HepG2 (cell line): ENCODE data around the gene RHOV. TPM values are rescaled to one million over a fixed set of nuclear protein-coding genes. Genes with fewer than 3 reads are reported as not detected.

Source experiments
- HNF4A ChIP-seq: sonication (generic); formaldehyde crosslinking; IDR thresholded peaks from 2 replicates; pipeline ENCODE4 v1.4.0; 2020; ENCODE audit warnings: missing genetic modification reagents
- NKX3-1 ChIP-seq: sonication (generic); formaldehyde crosslinking; IDR thresholded peaks from 2 replicates; pipeline ENCODE4 v1.5.0; 2020; ENCODE audit warnings: missing genetic modification reagents
- SMC3 ChIP-seq: IDR thresholded peaks from 2 replicates; pipeline ENCODE4 v1.6.1; 2011; ENCODE audit warnings: low read length, improper control_type of control experiment
- SNAPC2 ChIP-seq: sonication (generic); formaldehyde crosslinking; IDR thresholded peaks from 2 replicates; pipeline ENCODE4 v1.8.1; 2022; ENCODE audit warnings: mild to moderate bottlenecking, missing genetic modification reagents
- YEATS4 ChIP-seq: sonication (generic); formaldehyde crosslinking; IDR thresholded peaks from 2 replicates; pipeline ENCODE4 v1.4.0; 2020; ENCODE audit warnings: missing genetic modification reagents, borderline replicate concordance
- ZBTB38 ChIP-seq: sonication (generic); formaldehyde crosslinking; IDR thresholded peaks from 2 replicates; pipeline ENCODE4 v1.5.1; 2020; ENCODE audit warnings: mild to moderate bottlenecking, missing genetic modification reagents
- ZNF441 ChIP-seq: sonication (generic); formaldehyde crosslinking; IDR thresholded peaks from 2 replicates; pipeline ENCODE4 v1.7.0; 2021; ENCODE audit warnings: missing genetic modification reagents, borderline replicate concordance
- ZNF616 ChIP-seq: sonication (generic); formaldehyde crosslinking; IDR thresholded peaks from 2 replicates; pipeline ENCODE4 v1.5.0; 2020; ENCODE audit warnings: low read depth, mild to moderate bottlenecking, missing genetic modification reagents
- ZNF788 ChIP-seq: sonication (generic); formaldehyde crosslinking; IDR thresholded peaks from 2 replicates; pipeline ENCODE4 v1.5.0; 2020; ENCODE audit warnings: mild to moderate bottlenecking, missing genetic modification reagents, borderline replicate concordance
- polyA plus RNA-seq, 8 experiments: library from polyadenylated mRNA; depleted of rRNA in 3 of 8; stranded (reverse) in 7 of 8; unstranded in 1 of 8; fragments of >200 nt; fragmentation: Illumina TruSeq in 4 of 8; extraction: Trizol in 4 of 8; gene quantifications; 2 replicates each; pipeline versions ENCODE4 v1.2.1 to v1.2.3, GENCODE V29; 2011 to 2016; ENCODE audit warnings: low read depth in 4 of 8, missing spikeins in 1 of 8, mixed read lengths in 1 of 8; ENCODE audit not compliant: insufficient read depth in 1 of 8
- total RNA-seq, 5 experiments: library from RNA; depleted of rRNA; stranded (reverse); fragments of >200 nt; fragmentation: Illumina TruSeq; extraction: Trizol; gene quantifications; 2 replicates each; pipeline ENCODE4 v1.2.3, GENCODE V29; 2016; ENCODE audit warnings: low read depth in 1 of 5
- TF ChIP-seq, protein P1 (sequence below): sonication (generic); formaldehyde crosslinking; conservative IDR thresholded peaks from 2 replicates; pipeline ENCODE4 v1.4.0; 2020; ENCODE audit warnings: mild to moderate bottlenecking, missing genetic modification reagents, moderate library complexity
- TF ChIP-seq, protein P2 (sequence below): sonication (generic); formaldehyde crosslinking; IDR thresholded peaks from 2 replicates; pipeline ENCODE4 v1.8.0; 2022; ENCODE audit warnings: mild to moderate bottlenecking, missing genetic modification reagents
- TF ChIP-seq, protein P3 (sequence below): sonication (generic); formaldehyde crosslinking; IDR thresholded peaks from 2 replicates; pipeline ENCODE4 v1.8.0; 2022; ENCODE audit warnings: missing genetic modification reagents, mild to moderate bottlenecking, inconsistent platforms, borderline replicate concordance
- TF ChIP-seq, protein P4 (sequence below): sonication (generic); formaldehyde crosslinking; IDR thresholded peaks from 2 replicates; pipeline ENCODE4 v1.4.0; 2020; ENCODE audit warnings: low read depth, missing genetic modification reagents
- TF ChIP-seq, protein P5 (sequence below): sonication (generic); formaldehyde crosslinking; IDR thresholded peaks from 2 replicates; pipeline ENCODE4 v1.4.0; 2020; ENCODE audit warnings: mild to moderate bottlenecking, missing genetic modification reagents

Gene RHOV
- total and polyA plus RNA-seq, 2 of the 13 experiments (the other 11 are each of a cell fraction or from before 2014, with no cell fraction given): 0.17 to 0.18 TPM

DNA sequence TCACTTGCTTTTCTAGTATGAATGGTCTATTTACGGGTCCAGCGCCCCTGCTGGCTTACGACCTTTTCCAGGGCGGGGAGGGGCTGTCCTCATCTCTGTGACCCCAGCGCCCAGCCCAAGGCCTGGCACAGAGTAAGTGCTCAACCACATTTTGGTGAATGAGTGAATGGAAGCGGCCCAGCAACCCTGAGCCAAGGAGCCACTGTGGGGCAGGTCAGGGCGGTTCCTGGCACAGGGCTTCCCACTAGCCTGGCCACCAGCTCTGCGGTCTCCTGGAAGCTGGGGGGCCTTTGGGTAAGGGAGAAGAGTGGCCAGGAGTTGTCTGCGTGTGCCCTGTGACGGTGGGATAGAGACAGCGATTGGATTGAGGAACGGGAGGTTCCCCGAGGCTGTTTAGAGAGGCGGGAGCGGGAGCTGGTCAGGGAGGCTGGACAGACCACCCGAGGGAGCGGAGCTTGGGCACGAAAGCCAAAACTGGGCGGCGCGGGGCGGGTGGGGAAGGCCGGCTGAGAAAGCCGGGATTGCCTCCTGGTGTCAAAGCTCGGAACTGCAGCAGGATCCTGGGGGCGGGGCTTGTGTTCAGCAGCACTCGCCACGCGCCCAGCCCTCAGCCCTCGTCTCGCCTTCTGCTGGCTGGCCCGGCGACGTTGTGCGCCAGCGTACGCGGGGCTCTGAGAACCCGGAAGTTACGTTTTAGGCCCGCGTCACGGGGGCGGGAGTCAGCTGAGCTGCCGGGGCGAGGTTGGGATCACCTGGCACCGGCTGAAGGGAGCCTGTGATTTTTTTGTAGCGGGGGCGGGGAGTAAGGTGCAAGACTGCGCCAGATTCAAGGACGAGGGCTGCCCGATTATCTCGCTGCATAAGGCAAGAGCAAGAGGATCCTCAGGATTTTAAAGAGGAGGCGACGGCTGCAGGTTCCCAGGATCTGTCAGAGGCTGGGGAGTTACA lies 20.0 kb upstream of the RHOV start, which contains the start of gene VPS18 (continued):
- TF ChIP-seq, protein P1, sequence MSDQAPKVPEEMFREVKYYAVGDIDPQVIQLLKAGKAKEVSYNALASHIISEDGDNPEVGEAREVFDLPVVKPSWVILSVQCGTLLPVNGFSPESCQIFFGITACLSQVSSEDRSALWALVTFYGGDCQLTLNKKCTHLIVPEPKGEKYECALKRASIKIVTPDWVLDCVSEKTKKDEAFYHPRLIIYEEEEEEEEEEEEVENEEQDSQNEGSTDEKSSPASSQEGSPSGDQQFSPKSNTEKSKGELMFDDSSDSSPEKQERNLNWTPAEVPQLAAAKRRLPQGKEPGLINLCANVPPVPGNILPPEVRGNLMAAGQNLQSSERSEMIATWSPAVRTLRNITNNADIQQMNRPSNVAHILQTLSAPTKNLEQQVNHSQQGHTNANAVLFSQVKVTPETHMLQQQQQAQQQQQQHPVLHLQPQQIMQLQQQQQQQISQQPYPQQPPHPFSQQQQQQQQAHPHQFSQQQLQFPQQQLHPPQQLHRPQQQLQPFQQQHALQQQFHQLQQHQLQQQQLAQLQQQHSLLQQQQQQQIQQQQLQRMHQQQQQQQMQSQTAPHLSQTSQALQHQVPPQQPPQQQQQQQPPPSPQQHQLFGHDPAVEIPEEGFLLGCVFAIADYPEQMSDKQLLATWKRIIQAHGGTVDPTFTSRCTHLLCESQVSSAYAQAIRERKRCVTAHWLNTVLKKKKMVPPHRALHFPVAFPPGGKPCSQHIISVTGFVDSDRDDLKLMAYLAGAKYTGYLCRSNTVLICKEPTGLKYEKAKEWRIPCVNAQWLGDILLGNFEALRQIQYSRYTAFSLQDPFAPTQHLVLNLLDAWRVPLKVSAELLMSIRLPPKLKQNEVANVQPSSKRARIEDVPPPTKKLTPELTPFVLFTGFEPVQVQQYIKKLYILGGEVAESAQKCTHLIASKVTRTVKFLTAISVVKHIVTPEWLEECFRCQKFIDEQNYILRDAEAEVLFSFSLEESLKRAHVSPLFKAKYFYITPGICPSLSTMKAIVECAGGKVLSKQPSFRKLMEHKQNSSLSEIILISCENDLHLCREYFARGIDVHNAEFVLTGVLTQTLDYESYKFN: peak; percentile 46; the same call in 1 of the 2 replicates
- TF ChIP-seq, protein P2, sequence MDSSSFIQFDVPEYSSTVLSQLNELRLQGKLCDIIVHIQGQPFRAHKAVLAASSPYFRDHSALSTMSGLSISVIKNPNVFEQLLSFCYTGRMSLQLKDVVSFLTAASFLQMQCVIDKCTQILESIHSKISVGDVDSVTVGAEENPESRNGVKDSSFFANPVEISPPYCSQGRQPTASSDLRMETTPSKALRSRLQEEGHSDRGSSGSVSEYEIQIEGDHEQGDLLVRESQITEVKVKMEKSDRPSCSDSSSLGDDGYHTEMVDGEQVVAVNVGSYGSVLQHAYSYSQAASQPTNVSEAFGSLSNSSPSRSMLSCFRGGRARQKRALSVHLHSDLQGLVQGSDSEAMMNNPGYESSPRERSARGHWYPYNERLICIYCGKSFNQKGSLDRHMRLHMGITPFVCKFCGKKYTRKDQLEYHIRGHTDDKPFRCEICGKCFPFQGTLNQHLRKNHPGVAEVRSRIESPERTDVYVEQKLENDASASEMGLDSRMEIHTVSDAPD (CRISPR knock-in tag): 0 out of 2 replicates have a peak, but pooled peaks have one; percentile 46
- TF ChIP-seq SMC3 (peak; percentile 28; the same call in 1 of the 2 replicates), SNAPC2 (0 out of 2 replicates have a peak, but pooled peaks have one; percentile 74), HNF4A (CRISPR knock-in tag) (0 out of 2 replicates have a peak, but pooled peaks have one; percentile 12), ZBTB38 (CRISPR knock-in tag) (peak; percentile 65), ZNF441 (peak; percentile 48; the same call in 1 of the 2 replicates), YEATS4 (CRISPR knock-in tag) (peak; percentile 90; the same call in 1 of the 2 replicates), NKX3-1 (CRISPR knock-in tag) (no peak), ZNF616 (CRISPR knock-in tag) (0 out of 2 replicates have a peak, but pooled peaks have one; percentile 50), ZNF788 (no peak; the same call in 1 of the 2 replicates)
- TF ChIP-seq, protein P3, sequence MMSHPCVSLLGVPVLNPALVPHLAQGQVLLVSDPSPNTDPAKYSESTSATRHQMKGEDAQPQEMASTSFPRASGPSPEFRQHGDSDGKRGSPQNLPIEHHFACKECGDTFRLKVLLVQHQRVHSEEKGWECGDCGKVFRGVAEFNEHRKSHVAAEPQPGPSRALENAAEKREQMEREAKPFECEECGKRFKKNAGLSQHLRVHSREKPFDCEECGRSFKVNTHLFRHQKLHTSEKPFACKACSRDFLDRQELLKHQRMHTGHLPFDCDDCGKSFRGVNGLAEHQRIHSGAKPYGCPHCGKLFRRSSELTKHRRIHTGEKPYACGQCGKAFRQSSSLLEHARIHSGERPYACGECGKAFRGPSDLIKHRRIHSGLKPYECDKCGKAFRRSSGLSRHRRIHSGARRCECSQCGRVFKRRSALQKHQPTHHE (CRISPR knock-in tag): 0 out of 2 replicates have a peak, but pooled peaks have one; percentile 40
- TF ChIP-seq, protein P4, sequence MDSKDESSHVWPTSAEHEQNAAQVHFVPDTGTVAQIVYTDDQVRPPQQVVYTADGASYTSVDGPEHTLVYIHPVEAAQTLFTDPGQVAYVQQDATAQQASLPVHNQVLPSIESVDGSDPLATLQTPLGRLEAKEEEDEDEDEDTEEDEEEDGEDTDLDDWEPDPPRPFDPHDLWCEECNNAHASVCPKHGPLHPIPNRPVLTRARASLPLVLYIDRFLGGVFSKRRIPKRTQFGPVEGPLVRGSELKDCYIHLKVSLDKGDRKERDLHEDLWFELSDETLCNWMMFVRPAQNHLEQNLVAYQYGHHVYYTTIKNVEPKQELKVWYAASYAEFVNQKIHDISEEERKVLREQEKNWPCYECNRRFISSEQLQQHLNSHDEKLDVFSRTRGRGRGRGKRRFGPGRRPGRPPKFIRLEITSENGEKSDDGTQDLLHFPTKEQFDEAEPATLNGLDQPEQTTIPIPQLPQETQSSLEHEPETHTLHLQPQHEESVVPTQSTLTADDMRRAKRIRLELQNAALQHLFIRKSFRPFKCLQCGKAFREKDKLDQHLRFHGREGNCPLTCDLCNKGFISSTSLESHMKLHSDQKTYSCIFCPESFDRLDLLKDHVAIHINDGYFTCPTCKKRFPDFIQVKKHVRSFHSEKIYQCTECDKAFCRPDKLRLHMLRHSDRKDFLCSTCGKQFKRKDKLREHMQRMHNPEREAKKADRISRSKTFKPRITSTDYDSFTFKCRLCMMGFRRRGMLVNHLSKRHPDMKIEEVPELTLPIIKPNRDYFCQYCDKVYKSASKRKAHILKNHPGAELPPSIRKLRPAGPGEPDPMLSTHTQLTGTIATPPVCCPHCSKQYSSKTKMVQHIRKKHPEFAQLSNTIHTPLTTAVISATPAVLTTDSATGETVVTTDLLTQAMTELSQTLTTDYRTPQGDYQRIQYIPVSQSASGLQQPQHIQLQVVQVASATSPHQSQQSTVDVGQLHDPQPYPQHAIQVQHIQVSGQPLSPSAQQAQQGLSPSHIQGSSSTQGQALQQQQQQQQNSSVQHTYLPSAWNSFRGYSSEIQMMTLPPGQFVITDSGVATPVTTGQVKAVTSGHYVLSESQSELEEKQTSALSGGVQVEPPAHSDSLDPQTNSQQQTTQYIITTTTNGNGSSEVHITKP: peak; percentile 40; the same call in 1 of the 2 replicates
- TF ChIP-seq, protein P5, sequence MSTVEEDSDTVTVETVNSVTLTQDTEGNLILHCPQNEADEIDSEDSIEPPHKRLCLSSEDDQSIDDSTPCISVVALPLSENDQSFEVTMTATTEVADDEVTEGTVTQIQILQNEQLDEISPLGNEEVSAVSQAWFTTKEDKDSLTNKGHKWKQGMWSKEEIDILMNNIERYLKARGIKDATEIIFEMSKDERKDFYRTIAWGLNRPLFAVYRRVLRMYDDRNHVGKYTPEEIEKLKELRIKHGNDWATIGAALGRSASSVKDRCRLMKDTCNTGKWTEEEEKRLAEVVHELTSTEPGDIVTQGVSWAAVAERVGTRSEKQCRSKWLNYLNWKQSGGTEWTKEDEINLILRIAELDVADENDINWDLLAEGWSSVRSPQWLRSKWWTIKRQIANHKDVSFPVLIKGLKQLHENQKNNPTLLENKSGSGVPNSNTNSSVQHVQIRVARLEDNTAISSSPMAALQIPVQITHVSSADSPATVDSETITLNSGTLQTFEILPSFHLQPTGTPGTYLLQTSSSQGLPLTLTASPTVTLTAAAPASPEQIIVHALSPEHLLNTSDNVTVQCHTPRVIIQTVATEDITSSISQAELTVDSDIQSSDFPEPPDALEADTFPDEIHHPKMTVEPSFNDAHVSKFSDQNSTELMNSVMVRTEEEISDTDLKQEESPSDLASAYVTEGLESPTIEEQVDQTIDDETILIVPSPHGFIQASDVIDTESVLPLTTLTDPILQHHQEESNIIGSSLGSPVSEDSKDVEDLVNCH: 0 out of 2 replicates have a peak, but pooled peaks have one; percentile 47
